PC-9 (cell line): Measurements from ENCODE around the gene TUBA1C. TPM values are rescaled to one million over a fixed set of nuclear protein-coding genes. Genes with fewer than 3 reads are reported as not detected.
"Not testable (repeated sequence)": the region's sequence is repeated elsewhere in the genome, so short reads cannot be mapped to it uniquely, and the experiment has no call there.

Experiments used
- BruUV-seq: library from RNA; stranded (reverse); fragments of 400-500 nt; replicated peaks from 2 replicates; lab custom pipeline; 2021; lab: Mats Ljungman, UMichigan
- CTCF ChIA-PET: fragments of 300-600 bp; sonication (Branson Sonifier 250); formaldehyde crosslinking; loops from one replicate; lab custom pipeline; 2022; ENCODE audit warnings: antibody characterized with exemption; lab: Charles Lee
- POLR2A ChIA-PET: fragments of 300-600 bp; sonication (Branson Sonifier 250); formaldehyde crosslinking; loops from one replicate; lab custom pipeline; 2022; ENCODE audit warnings: antibody characterized with exemption; ENCODE audit not compliant: unreplicated experiment; lab: Charles Lee
- DNase-seq, 2 experiments: peaks; one replicate each; pipeline versions ENCODE4 v3.0.0 to v3.0.0-alpha.2; 2015 to 2022; ENCODE audit warnings: mixed read lengths in 1 of 2
- H2AFZ ChIP-seq: fragments of 200-600 bp; sonication (generic); 2 replicates; pipeline ENCODE4 v1.8.1; 2017; ENCODE audit warnings: antibody characterized with exemption
- H3F3A ChIP-seq: fragments of 200-600 bp; sonication (generic); 2 replicates; pipeline ENCODE4 v1.8.1; 2017; ENCODE audit warnings: antibody characterized with exemption, mild to moderate bottlenecking, low read depth; ENCODE audit not compliant: insufficient read depth
- H3K27ac ChIP-seq: fragments of 200-600 bp; sonication (generic); 2 replicates; pipeline ENCODE4 v1.6.1; 2016; ENCODE audit warnings: mixed run types
- H3K27me3 ChIP-seq: fragments of 200-600 bp; sonication (generic); 2 replicates; pipeline ENCODE4 v1.6.1; 2016; ENCODE audit warnings: low read depth, mixed run types; ENCODE audit not compliant: insufficient read depth
- H3K36me3 ChIP-seq: fragments of 200-600 bp; sonication (generic); 2 replicates; pipeline ENCODE4 v1.6.1; 2016; ENCODE audit warnings: low read depth, mixed run types
- H3K4me1 ChIP-seq: fragments of 200-600 bp; sonication (generic); replicated peaks from 2 replicates; pipeline ENCODE4 v1.6.1; 2016; ENCODE audit warnings: mixed run types; ENCODE audit not compliant: insufficient read depth
- H3K4me2 ChIP-seq: fragments of 200-600 bp; sonication (generic); 2 replicates; pipeline ENCODE4 v1.6.1; 2017; ENCODE audit warnings: mixed run types
- H3K4me3 ChIP-seq: fragments of 200-600 bp; sonication (generic); 2 replicates; pipeline ENCODE4 v1.6.1; 2016; ENCODE audit warnings: mixed run types
- H3K79me2 ChIP-seq: fragments of 200-600 bp; sonication (generic); 2 replicates; pipeline ENCODE4 v1.6.1; 2017; ENCODE audit warnings: low read depth, mixed run types
- H3K9me2 ChIP-seq: fragments of 200-600 bp; sonication (generic); 2 replicates; pipeline ENCODE4 v1.8.1; 2017; ENCODE audit warnings: mild to moderate bottlenecking; ENCODE audit not compliant: insufficient read depth
- H3K9me3 ChIP-seq: fragments of 200-600 bp; sonication (generic); 2 replicates; pipeline ENCODE4 v1.8.1; 2016; ENCODE audit warnings: low read depth; ENCODE audit not compliant: insufficient read depth
- H4K20me1 ChIP-seq: fragments of 200-600 bp; sonication (generic); 2 replicates; pipeline ENCODE4 v1.8.1; 2017; ENCODE audit not compliant: insufficient read depth
- EZH2 ChIP-seq: fragments of 200-600 bp; sonication (generic); IDR thresholded peaks from 2 replicates; pipeline ENCODE4 v1.8.0; 2017; ENCODE audit warnings: antibody characterized with exemption, low read depth
- intact Hi-C: fragments of 100-400 bp; cut with micrococcal nuclease; formaldehyde crosslinking; loops from one replicate; pipeline ENCODE4 v1.10.0; 2022; ENCODE audit not compliant: unreplicated experiment
- total RNA-seq: library from RNA; stranded (reverse); gene quantifications from 2 replicates; pipeline ENCODE4 v1.2.3, GENCODE V29; 2021
- TF ChIP-seq, protein P1 (sequence below): fragments of 200-600 bp; sonication (generic); conservative IDR thresholded peaks from 2 replicates; pipeline ENCODE4 v1.6.1; 2017; ENCODE audit warnings: mixed run types, antibody characterized with exemption, mild to moderate bottlenecking, moderate library complexity

The TUBA1C gene
- total RNA-seq, 1 experiment from 2014 or later = 490 TPM

- H3K4me3 ChIP-seq = no peak overlapping the region
- H3K9me2 ChIP-seq = no peaks in the 10 kb centered on the region
- intact Hi-C loops = no loop called here
- no peaks in the 10 kb centered on the region for H3K79me2 ChIP-seq
- no peak overlapping the region for H2AFZ ChIP-seq
- H3K36me3 ChIP-seq = no peaks in the 10 kb centered on the region
- TF ChIP-seq, protein P1, sequence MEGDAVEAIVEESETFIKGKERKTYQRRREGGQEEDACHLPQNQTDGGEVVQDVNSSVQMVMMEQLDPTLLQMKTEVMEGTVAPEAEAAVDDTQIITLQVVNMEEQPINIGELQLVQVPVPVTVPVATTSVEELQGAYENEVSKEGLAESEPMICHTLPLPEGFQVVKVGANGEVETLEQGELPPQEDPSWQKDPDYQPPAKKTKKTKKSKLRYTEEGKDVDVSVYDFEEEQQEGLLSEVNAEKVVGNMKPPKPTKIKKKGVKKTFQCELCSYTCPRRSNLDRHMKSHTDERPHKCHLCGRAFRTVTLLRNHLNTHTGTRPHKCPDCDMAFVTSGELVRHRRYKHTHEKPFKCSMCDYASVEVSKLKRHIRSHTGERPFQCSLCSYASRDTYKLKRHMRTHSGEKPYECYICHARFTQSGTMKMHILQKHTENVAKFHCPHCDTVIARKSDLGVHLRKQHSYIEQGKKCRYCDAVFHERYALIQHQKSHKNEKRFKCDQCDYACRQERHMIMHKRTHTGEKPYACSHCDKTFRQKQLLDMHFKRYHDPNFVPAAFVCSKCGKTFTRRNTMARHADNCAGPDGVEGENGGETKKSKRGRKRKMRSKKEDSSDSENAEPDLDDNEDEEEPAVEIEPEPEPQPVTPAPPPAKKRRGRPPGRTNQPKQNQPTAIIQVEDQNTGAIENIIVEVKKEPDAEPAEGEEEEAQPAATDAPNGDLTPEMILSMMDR = no peak
- TF ChIP-seq EZH2 = no peak
- no peak overlapping the region for H3K4me2 ChIP-seq
- no peaks in the 10 kb centered on the region for H3K4me1 ChIP-seq
- CTCF ChIA-PET = interaction anchor here (0.6 to 0.7 kb wide), 2 partner anchors 156 to 1094 kb away, joined by 3 read pairs; no protein-coding TSS in a partner anchor
- no peaks in the 10 kb centered on the region for H3K27me3 ChIP-seq
- no peak for DNase-seq
- no TSS peak for BruUV-seq
- H4K20me1 ChIP-seq = no peaks in the 10 kb centered on the region
- no peak overlapping the region for H3K27ac ChIP-seq
- POLR2A ChIA-PET = interaction anchor here (0.5 to 0.7 kb wide), 3 partner anchors 10 to 134 kb away, joined by 3 to 4 read pairs (median 4); partner anchors contain the start of gene LMBR1L
- no peaks in the 10 kb centered on the region; the same call in 1 of the 2 replicates for H3F3A ChIP-seq
- no peaks in the 10 kb centered on the region for H3K9me3 ChIP-seq
These were observed 20.7 kb upstream of the TUBA1C start for GRCh38 chr12:49244176-49244575.

GRCh38 chr12:49251357-49251756 is 13.5 kb upstream of the TUBA1C start:
- Histone ChIP-seq H3F3A (no peaks in the 10 kb centered on the region), H3K4me1 (no peaks in the 10 kb centered on the region), H2AFZ (no peak overlapping the region), H3K27me3 (no peaks in the 10 kb centered on the region), H3K4me2 (no peak overlapping the region), H3K9me3 (no peaks in the 10 kb centered on the region), H3K4me3 (no peak overlapping the region), H3K79me2 (no peaks in the 10 kb centered on the region; the same call in 1 of the 2 replicates), H3K36me3 (no peaks in the 10 kb centered on the region), H3K9me2 (no peaks in the 10 kb centered on the region), H3K27ac (no peak overlapping the region), H4K20me1 (no peaks in the 10 kb centered on the region)
- TF ChIP-seq, protein P1 = no peak
- TF ChIP-seq EZH2 = no peak
- POLR2A ChIA-PET = no interaction called here
- CTCF ChIA-PET = interaction anchor here (1.2 kb wide), 1 partner anchor 164 kb away, joined by 4 read pairs; no protein-coding TSS in a partner anchor
- no TSS peak for BruUV-seq
- intact Hi-C loops = no loop called here
- no peak for DNase-seq

DNA sequence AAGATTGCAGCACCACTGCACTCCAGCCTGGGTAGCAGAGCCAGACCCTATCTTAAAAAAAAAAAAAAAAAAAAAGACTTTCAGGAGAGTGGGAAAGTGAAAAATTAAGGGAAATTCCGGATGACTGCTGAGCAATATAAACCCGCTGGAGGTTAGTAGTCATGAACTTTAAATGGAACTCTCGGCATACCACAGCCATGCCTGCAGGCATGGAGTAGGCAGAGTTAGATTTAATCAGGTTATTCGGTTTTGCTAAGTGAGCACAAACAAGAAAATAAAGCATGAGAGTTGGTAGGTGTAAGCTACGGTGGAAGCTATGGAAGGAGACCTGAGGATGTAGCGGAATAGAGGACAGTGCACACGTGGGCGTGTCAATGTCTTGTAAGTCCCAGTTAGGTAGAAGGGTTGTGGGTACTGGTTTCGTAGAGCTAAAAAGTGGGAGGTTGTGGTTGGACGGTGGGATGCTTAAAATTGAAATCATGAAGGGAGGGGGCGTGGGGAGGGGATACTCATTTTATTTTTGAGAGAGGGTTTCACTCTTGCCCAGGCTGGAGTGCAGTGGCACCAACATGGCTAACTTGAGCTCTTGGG is 11.8 kb upstream of the TUBA1C start:
- Histone ChIP-seq H3K4me2 (no peak overlapping the region), H2AFZ (no peak overlapping the region), H3K9me3 (no peaks in the 10 kb centered on the region), H3K27ac (no peak overlapping the region), H3K4me1 (no peaks in the 10 kb centered on the region), H3K79me2 (no peaks in the 10 kb centered on the region; the same call in 1 of the 2 replicates), H3K36me3 (no peaks in the 10 kb centered on the region), H3F3A (no peaks in the 10 kb centered on the region), H3K27me3 (no peaks in the 10 kb centered on the region), H4K20me1 (no peaks in the 10 kb centered on the region), H3K9me2 (no peaks in the 10 kb centered on the region), H3K4me3 (no peak overlapping the region)
- TF ChIP-seq, protein P1 = no peak
- TF ChIP-seq EZH2 = no peak
- POLR2A ChIA-PET = no interaction called here
- CTCF ChIA-PET = no interaction called here
- intact Hi-C loops = no loop called here
- BruUV-seq = no TSS peak
- no peak for DNase-seq

DNA sequence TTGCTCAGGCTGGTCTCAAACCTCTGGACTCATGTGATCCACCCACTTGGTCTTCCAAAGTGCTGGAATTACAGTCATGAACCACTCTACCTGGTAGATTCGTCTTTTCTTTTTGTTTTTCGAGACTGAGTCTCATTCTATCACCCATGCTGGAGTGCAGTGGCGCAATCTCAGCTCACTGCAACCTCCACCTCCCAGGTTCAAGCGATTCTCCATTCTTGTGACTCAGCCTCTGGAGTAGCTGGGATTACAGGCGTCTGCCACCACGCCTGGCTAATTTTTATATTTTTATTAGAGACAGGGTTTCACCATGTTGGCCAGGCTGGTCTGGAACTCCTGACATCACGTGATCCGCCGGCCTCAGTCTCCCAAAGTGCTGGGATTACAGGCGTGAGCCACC is 9.4 kb upstream of the TUBA1C start:
- H3K4me2 ChIP-seq, intact Hi-C loops, H3F3A ChIP-seq, H3K36me3 ChIP-seq, H4K20me1 ChIP-seq, H3K27ac ChIP-seq, DNase-seq, CTCF ChIA-PET, H3K9me3 ChIP-seq, H3K79me2 ChIP-seq, BruUV-seq, H2AFZ ChIP-seq, H3K4me3 ChIP-seq, H3K9me2 ChIP-seq, H3K27me3 ChIP-seq: not testable (repeated sequence)
- peaks cover 16% of the 10 kb centered on the region for H3K4me1 ChIP-seq
- POLR2A ChIA-PET = interaction anchor here (0.5 kb wide), 1 partner anchor 969 kb away, joined by 5 read pairs; no protein-coding TSS in a partner anchor
